Omental fat pad (tissue), 4 donors: ENCODE measurements around the gene PIGL. TPM values are rescaled to one million over a fixed set of nuclear protein-coding genes. Genes with fewer than 3 reads are reported as not detected.

Experiments
- ATAC-seq: fragments of 150-250 bp; one replicate; pipeline ENCODE4 v1.9.1; 2016; ENCODE audit warnings: mild to moderate bottlenecking, moderate library complexity; ENCODE audit not compliant: low FRiP score
- DNase-seq: peaks from one replicate; pipeline ENCODE4 v3.0.0-alpha.2; 2019; ENCODE audit warnings: low spot score
- CTCF ChIP-seq, 3 donors: fragments of 450-650 bp; IDR thresholded peaks; one replicate each; pipeline ENCODE4 v1.5.1; 2016 to 2017; ENCODE audit warnings: antibody characterized with exemption in 3 of 3, mild to moderate bottlenecking in 3 of 3, moderate library complexity in 2 of 3
- total RNA-seq, 4 donors: library from RNA; depleted of rRNA; stranded (reverse); fragments of >200 nt; gene quantifications; one replicate each; pipeline ENCODE4 v1.1.0, GENCODE V29; 2016

PIGL gene
- total RNA-seq, 4 donors from 2014 or later = 44.8 to 62.4 (median 52.5) TPM

DNA sequence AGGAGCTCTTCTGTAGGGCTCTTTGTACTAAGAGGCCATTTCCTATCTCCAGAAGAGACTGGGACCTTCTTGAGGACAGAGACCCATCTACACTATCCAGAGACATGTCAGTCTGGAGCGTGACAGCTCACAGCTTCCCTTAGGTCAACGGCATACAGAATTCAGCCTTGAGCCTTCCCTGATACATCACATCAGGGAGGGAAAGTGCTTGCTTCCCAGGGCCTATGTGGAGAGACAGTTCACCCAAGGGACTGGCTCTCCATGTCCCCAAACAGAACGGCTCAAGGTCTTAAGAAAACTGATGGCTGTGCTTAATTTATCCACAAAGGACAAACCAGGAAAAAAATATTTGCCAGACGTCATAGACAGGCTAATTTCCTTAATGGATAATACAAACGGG, 128.6 kb downstream of the PIGL start:
- ATAC-seq = no peak
- no peak for DNase-seq
- TF ChIP-seq CTCF (IDR thresholded peaks at IDR 0.05) = no peak

DNA sequence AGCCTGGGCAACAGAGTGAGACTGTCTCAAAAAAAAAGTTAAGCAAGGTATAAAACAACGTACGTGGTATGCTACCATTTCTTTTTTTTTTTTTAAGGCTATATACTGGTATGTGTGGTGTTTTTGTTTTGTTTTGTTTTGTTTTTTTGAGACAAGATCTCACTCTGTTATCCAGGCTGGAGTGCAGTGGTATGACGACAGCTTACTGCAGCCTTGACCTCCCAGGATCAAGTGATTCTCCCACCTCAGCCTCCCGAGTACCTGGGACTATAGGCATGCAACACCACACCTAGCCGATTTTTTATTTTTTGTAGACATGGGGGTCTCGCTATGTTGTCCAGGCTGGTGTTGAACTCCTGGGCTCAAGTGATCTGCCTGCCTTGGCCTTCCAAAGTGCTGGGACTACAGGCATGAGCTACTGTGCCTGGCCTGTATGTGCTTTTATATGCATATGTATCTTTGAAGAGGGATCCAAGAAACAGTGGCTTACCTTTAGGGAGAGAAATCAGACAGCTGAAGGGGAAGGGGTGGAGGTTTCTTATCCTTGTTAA, 129.8 kb downstream of the PIGL start:
- ATAC-seq (no peak), DNase-seq (no peak)
- no peak for TF ChIP-seq CTCF (IDR thresholded peaks at IDR 0.05)

GRCh38 chr17:16348586-16348985, 131.6 kb downstream of the PIGL start:
- TF ChIP-seq CTCF (IDR thresholded peaks at IDR 0.05) = no peak
- no peak for DNase-seq
- no peak for ATAC-seq

DNA sequence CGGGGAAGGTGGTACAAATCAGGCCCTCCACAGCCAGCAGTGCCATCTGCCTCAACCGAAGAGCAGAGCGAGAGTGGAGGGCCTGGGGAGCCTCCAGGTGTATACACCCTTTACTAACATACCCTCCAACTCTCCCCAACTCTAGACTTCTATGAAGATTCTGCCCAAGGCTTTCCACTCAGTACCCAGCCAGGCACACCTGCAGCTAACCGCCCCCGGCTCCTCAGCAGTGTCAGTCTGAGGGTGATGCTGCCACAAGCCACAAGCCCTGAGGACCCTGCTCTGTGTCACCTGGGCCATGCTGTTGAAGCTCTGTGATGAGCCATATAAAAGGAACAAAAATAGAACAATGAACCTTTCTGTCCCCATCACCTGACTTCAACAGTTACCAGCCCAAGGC, 132.4 kb downstream of the PIGL start:
- no peak for TF ChIP-seq CTCF (IDR thresholded peaks at IDR 0.05)
- DNase-seq (no peak), ATAC-seq (no peak)

DNA sequence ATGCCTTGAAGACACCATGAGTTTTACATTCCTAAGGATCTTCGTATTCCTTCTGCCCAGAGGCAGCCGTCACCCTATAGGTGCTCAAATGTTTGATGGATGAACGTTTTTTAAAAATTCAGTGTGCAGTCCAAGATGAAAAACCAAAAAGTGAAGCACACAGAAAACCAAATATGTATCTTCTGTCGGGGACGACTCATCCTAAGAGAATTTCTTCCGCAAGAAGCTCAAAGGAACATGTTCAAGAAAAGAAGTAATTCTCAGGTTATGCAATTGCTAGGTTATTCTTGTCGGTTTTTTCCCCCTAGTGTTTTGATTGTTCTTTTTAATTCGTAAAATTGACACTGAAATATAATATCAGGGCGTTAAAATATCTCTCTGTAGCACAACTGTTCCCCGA, 134.8 kb downstream of the PIGL start:
- DNase-seq (no peak), ATAC-seq (no peak)
- no peak for TF ChIP-seq CTCF (IDR thresholded peaks at IDR 0.05)

DNA sequence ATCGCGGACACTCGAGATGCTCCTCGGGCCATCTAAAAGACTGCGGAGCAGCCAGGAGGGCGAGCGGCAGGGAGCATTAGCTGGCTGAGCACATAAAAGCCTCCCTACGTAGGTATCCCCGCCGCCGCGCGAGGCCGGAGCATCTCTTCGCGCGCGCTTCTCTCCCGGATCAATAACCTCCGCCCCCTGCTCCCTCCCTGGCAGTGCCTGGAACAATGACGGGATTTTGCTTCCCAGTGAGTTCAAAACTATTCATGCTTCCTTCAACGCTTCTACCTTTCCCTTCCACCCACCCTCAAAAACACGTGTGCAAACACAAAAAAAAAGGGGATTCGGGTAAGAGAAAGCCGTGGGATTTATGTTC, 135.3 kb downstream of the PIGL start:
- DNase-seq (no peak), ATAC-seq (no peak)
- no peak for TF ChIP-seq CTCF (IDR thresholded peaks at IDR 0.05)

DNA sequence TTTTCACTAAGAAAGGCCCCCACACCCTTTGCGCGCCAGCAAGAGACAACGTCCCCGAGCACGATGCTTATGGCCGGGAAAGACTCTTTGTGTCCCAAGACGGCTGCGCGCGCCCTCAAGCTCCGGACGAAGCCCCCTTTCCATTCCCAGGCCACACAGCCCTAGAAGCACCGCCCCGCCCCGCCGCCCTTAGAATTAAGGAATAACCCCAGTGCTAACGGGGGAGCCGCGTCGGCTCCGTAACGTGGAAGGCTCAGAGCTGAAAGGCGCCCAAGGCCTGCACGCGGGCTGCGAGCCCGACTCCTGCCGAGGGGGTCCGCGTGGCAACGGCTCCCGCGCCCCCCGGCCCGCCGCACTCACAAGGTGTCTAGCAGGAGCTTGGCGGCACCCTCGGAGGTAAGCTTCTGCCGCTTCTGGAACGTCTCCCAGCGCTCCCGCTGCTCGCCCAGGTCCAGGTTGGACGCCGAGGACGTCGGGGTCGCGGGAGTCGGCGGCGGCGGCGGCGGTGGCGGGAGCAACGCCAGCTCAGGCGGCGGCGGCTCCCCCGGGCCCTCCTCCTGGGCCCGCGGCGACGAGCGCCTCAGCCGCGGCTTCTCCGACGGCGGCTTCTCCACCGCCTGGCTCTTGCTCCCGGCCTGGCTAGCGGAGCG, 135.8 kb downstream of the PIGL start:
- TF ChIP-seq CTCF (IDR thresholded peaks at IDR 0.05) = no peak
- no peak for DNase-seq
- ATAC-seq = peak; percentile 55
